ENCODE results near the gene CACNB4.
"Not testable (repeated sequence)": the region's sequence is repeated elsewhere in the genome, so short reads cannot be mapped to it uniquely, and the experiment has no call there.

CACNB4 gene

GRCh38 chr2:152025678-152026287, 73.1 kb downstream of the CACNB4 start:
- in situ Hi-C loops (cut with MboI; ENCODE audit: low sequenced_read_pairs) = loop anchor here (25.0 kb wide), 1 partner anchor 612 kb away; no protein-coding TSS in a partner anchor

GRCh38 chr2:152024477-152024876, 74.4 kb downstream of the CACNB4 start:
- in situ Hi-C loops (cut with MboI; ENCODE audit: low sequenced_read_pairs) = loop anchor here (25.0 kb wide), 1 partner anchor 537 kb away; no protein-coding TSS in a partner anchor

GRCh38 chr2:152022090-152022489, 76.8 kb downstream of the CACNB4 start:
- in situ Hi-C loops (cut with MboI; ENCODE audit: low sequenced_read_pairs) = loop anchor here (25.0 kb wide), 1 partner anchor 535 kb away; no protein-coding TSS in a partner anchor

- in situ Hi-C loops (cut with MboI; ENCODE audit: low sequenced_read_pairs) = loop anchor here (25.0 kb wide), 1 partner anchor 534 kb away; no protein-coding TSS in a partner anchor
Observed at GRCh38 chr2:152021001-152021400, 77.8 kb downstream of the CACNB4 start.

GRCh38 chr2:152019732-152020131, 79.1 kb downstream of the CACNB4 start:
- in situ Hi-C loops (cut with MboI; ENCODE audit: low sequenced_read_pairs) = loop anchor here (25.0 kb wide), 1 partner anchor 532 kb away; no protein-coding TSS in a partner anchor

GRCh38 chr2:152016181-152017120, 82.4 kb downstream of the CACNB4 start:
- in situ Hi-C loops (cut with MboI; ENCODE audit: low sequenced_read_pairs) = loop anchor here (25.0 kb wide), 1 partner anchor 529 kb away; no protein-coding TSS in a partner anchor

- in situ Hi-C loops (cut with MboI; ENCODE audit: low sequenced_read_pairs) = loop anchor here (25.0 kb wide), 1 partner anchor 528 kb away; no protein-coding TSS in a partner anchor
Observed at GRCh38 chr2:152015552-152015951, 83.3 kb downstream of the CACNB4 start.

- in situ Hi-C loops (cut with MboI; ENCODE audit: low sequenced_read_pairs) = loop anchor here (25.0 kb wide), 1 partner anchor 525 kb away; no protein-coding TSS in a partner anchor
Observed at GRCh38 chr2:152012697-152013096, 86.1 kb downstream of the CACNB4 start.

GRCh38 chr2:152011724-152012123, 87.1 kb downstream of the CACNB4 start:
- in situ Hi-C loops (cut with MboI; ENCODE audit: low sequenced_read_pairs) = loop anchor here (25.0 kb wide), 1 partner anchor 524 kb away; no protein-coding TSS in a partner anchor

GRCh38 chr2:152005607-152006006, 93.2 kb downstream of the CACNB4 start:
- in situ Hi-C loops (cut with MboI; ENCODE audit: low sequenced_read_pairs) = loop anchor here (25.0 kb wide), 1 partner anchor 518 kb away; no protein-coding TSS in a partner anchor

GRCh38 chr2:152003283-152003682, 95.6 kb downstream of the CACNB4 start:
- in situ Hi-C loops (cut with MboI; ENCODE audit: low sequenced_read_pairs) = loop anchor here (25.0 kb wide), 1 partner anchor 516 kb away; no protein-coding TSS in a partner anchor

- in situ Hi-C loops (cut with MboI; ENCODE audit: low sequenced_read_pairs) = no loop called here
Observed at GRCh38 chr2:151999053-151999452, 99.8 kb downstream of the CACNB4 start.

GRCh38 chr2:151996243-151997003, 102.4 kb downstream of the CACNB4 start:
- in situ Hi-C loops (cut with MboI; ENCODE audit: low sequenced_read_pairs) = no loop called here

- in situ Hi-C loops (cut with MboI; ENCODE audit: low sequenced_read_pairs) = no loop called here
Observed at GRCh38 chr2:151995161-151995557, 103.7 kb downstream of the CACNB4 start.

GRCh38 chr2:151994178-151994577, 104.7 kb downstream of the CACNB4 start:
- in situ Hi-C loops (cut with MboI; ENCODE audit: low sequenced_read_pairs) = not testable (repeated sequence)

GRCh38 chr2:151991010-151991409, 107.8 kb downstream of the CACNB4 start:
- in situ Hi-C loops (cut with MboI; ENCODE audit: low sequenced_read_pairs) = no loop called here

GRCh38 chr2:151989378-151989777, 109.5 kb downstream of the CACNB4 start:
- in situ Hi-C loops (cut with MboI; ENCODE audit: low sequenced_read_pairs) = no loop called here

GRCh38 chr2:151987484-151987883, 111.4 kb downstream of the CACNB4 start:
- in situ Hi-C loops (cut with MboI; ENCODE audit: low sequenced_read_pairs) = no loop called here

GRCh38 chr2:151984424-151985083, 114.3 kb downstream of the CACNB4 start:
- in situ Hi-C loops (cut with MboI; ENCODE audit: low sequenced_read_pairs) = no loop called here

GRCh38 chr2:151983221-151983620, 115.6 kb downstream of the CACNB4 start:
- in situ Hi-C loops (cut with MboI; ENCODE audit: low sequenced_read_pairs) = no loop called here

Measured in HL-60/S4 treated with retinoic acid at 250 ng/mL for 4 days and 3 days (cell line).